Measurements from ENCODE around the gene MIOS.

MIOS gene

DNA sequence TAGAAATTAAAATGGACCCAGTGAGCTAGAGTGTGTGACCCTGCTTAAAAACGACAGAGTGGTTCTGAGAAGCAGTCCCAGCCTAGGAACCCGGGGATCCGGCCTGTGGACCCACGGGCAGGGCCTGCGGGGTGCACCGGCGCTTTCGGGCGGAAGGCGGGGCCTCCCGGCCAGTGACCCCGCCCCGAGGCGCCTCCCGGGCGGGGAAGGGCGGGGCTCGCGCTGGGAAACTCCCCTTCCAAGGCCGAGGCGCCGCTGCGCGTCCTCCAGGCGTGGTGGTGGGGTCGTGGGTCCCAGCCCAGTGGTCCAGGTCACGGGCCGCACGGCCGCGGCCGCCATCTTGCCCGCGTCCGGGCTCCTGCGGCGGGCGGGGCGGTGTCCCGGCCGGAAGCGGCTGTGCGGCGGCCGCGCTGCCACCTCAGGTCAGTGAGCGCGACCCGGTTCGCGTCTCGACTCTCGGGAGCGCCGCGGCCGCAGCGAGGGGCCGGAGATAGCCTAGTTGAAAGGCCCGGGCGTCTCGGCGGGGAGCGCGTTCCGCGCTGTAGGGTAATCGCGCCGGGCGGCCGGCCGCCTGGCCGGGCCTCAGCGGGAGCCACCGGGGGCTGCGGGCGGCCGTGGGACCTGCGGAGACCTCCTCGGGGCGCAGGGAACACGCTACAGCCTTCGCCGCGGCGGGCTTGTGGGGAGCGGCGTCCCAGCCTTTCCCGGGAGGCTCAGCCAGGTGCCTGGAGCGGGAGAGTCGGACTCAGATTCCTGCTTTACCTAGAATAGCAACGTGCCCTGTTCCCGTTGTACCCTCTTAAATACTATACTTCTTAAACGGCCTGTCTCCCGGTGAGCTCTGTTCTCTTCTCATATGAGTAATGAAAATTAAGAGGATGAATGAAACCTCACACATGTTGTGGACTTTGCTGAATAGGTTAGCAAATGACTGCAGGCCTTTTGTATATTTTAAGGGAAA is at the start of gene MIOS:
MIOS (plus strand) TSS at position 234 of the 961 bp plus-strand sequence. CDS start 5,592 bp downstream, outside the sequence.
- DNase-seq, result peak; percentile 87

- no peak for DNase-seq
Measured at GRCh38 chr7:7517754-7518153, 48.9 kb upstream of the MIOS start.

DNA sequence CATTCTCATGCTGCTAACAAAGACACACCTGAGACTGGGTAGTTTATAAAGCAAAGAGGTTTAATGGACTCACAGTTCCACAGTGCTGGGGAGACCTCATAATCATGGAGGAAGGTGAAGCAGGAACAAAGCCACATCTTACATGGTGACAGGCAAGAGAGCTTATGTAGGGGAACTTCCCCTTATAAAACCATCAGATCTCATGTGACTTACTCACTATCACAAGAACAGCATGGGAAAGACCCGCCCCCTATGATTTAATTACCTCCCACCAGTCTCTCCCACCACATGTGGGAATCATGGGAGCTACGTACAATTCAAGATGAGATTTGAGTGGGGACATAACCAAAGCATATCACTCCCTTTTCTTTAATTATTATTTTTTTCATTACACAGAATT is 47.6 kb upstream of the MIOS start:
- DNase-seq, result no peak

GRCh38 chr7:7519528-7519927 is 47.2 kb upstream of the MIOS start:
- no peak for DNase-seq

DNA sequence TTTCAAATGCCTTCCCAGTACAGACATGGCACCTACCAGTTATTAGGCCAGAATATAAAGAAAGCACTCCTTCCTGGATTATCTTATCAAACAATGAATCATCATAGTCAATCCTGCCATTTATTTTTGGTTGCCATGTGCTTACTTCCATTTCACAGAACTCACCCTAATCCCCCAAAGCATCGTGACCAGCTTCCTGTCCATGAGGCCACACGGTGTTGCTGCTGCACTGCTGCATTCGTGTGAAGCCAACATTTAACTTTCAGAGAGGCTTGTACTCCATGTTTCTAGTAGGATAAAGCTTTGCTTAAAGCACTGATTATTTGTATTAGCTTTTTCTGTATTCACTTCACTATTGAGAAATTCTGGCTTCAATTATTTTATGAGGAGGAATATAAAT is 45.4 kb upstream of the MIOS start:
- DNase-seq, result no peak

DNA sequence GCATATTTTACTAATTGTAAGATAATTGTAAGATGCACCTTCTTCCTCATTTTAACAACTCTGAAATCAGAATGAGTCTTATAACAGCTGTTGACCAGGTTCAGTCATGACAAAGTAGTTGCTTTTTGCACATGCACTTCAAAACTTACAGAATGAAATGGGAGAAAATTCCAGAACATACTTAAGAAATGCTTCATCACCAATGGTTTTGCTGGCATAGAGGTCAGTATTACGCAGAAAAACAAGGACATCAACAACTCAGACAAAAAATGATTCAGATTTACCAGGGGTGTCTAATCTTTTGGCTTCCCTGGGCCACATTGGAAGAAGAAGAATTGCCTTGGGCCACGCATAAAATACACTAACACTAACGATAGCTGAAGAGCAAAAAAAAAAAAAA is 44.3 kb upstream of the MIOS start:
- DNase-seq, result no peak

DNA sequence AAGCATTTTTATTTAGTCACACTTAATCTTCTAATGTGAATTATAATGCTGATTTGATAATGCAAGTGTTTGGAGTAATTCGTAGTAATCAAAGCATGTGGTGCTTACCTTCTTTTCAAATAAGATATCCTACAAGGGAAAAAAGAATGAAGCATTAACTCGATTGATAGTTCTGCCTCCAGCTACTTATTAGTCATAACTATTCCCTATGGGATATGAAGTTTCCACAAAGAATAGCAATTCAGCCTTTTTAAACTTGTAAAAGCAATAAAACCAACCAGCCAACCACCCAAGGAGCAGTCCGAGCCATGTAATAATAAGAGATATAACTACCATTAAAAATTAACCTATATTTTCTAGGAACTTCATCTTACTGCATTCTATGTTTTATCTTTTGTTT is 42.6 kb upstream of the MIOS start:
- no peak for DNase-seq

DNA sequence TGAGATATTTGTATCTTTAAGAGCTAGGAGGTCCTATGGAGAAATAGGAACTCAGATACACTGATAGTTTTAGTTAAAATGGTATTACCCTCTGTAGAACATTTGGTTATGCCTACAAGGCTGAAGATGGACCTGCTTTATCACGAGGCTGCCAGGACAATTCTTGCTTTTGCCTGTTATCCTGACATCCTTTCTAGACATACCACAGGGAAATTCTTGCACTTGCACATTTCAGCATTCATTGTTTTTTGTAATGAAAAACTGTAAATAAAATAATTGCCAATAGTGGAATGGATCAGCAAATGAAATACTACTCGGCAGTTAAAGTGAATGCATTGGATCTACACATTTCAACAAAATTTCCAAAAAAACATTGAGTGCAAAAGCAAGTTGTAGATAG is 40.7 kb upstream of the MIOS start:
- DNase-seq, result no peak

DNA sequence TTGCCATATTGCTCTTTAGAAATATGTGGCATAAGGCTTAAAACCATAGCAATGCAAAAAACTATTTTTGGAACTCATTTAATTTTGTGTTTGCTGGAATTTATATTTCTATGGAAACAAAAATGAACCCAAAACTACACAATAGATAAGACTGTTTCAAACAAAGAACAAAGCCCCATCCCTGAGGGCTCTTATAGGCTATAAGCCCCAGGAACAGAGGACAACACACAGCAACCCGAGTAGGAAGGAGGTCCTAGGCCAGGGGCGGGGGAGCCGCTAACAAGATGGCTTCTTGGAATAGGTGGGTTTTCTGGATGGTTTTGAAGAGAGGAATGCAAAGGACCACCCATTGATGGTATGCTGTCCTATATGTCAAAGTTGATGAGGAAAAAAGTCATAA is 39.6 kb upstream of the MIOS start:
- DNase-seq, result no peak

DNA sequence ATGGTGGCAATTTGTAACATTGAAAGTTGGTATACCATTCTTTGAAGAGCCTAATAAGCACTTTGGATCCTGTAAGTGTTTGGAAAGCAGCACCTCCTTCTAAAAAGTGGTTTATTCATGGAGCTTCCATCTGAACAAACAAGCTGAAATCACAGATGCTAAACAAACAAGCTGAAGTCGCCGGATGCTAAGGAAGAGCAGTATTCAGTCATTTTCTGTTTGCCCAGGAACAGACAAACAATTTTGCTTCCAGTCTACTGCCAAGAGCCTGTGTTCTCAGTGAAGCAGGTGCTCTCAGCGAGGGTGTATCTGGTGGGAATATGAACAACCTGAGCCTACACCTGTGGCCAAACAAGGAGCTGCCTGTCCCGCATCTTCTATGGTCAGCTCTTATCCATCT is 37.4 kb upstream of the MIOS start:
- no peak for DNase-seq

DNA sequence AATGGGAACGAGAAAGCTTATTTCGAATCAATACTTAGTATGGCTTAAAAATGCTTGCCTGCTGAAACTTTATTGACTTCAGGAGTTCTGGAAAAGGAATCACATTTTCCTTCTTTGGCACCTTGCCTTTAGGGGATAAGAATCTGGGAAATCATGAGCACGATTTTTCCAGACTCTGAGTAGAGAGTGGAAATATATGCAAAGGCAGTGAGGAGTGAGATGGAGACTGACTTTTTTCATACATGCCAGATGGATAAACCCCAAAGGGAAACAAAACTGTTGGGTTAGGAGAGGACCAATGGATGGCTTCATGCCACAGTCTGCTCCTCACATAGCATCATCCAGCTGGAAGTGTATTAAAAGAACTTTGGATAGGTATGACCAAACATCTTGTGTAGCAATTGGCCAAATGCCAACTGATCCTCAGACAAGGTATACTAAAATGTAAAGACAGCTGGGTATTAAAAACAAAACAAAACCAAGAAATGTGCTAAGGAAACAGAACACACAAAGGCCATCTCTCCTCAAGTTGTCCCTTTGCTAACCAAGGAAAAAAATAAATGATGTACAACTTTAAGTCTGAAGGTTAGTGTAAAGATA is 32.8 kb upstream of the MIOS start:
- no peak for DNase-seq

DNA sequence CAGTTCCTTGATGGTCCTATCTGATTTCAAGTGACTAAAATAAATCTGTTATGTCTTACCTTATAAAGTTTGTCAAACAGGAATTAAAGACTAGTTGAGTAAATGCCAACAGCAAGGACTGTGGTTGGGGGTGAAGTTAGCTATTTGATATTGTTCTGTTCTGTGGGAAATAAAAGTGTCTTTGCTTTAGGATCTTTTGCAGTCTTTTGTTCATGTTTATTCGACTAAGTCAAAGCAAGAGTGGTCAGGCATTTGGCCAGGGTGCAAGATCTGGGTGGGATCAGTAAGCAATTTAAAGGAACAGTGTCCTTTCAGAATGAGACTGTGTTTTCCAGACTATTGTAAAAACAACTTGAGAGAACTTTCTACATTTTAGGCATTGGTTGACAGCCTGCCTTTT is 31.0 kb upstream of the MIOS start, which contains the start of gene COL28A1:
COL28A1 (minus strand) TSS at position 183 of the 400 bp plus-strand sequence. CDS start 2,998 bp downstream, outside the sequence.
- no peak for DNase-seq

GRCh38 chr7:7536396-7537019 is 30.2 kb upstream of the MIOS start:
- no peak for DNase-seq

DNA sequence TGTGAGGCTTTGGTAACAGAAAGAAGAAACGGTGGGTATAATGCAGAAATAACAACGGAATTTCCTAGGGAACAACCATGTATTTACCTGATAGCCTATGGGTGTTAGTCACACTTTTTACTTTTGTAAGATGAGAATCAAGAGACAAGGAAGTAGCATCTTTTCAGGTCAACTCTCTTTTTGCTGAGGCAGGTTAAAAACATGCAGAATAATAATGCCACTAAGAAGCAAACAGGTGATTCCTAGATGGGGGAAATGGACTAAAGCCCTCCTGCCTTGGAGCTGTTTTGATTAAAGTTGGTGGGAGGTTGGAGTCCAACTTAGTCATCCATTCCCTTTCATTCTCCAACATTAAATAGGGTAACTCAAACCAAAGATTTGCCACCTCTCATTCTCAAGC is 29.0 kb upstream of the MIOS start:
- DNase-seq, result no peak

DNA sequence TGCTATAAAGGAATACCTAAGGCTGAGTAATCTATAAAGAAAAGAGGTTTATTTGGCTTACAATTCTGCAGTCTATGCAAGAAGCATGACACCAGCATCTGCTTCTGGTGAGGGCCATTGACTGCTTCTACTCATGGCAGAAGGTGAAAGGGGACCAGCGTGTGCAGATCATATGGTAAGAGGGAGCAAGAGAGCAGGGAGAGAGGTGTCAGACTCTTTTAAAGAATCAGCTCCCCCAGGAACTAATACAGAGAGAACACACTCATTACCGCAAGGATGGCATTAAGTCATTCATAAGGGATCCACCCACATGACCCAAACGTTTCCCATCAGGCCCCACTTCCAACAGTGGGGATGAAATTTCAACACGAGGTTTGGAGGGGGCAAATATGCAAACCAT is 27.5 kb upstream of the MIOS start:
- DNase-seq, result no peak

GRCh38 chr7:7539711-7540110 is 27.0 kb upstream of the MIOS start:
- DNase-seq, result no peak

- DNase-seq, result no peak
Measured at GRCh38 chr7:7542251-7542835, 24.3 kb upstream of the MIOS start.

DNA sequence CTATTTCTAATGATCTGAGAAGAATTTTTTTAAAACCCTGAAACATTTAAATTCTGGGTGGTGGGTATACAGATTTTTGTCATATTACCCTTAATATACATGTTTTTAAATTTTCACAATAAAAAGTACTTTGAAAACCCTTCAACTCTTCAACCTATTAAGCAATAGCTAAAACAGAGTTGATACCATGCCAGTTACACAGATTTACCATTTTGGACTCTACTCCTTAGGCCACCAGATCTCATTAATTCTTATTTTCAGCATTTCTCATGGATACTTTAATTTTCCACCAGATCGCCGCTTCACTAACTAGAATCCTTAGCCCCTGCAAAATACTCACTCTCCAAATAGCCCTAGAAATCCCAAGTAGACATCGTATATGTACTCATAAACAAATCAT is 18.3 kb upstream of the MIOS start:
- DNase-seq, result no peak

GRCh38 chr7:7550663-7551062 is 16.0 kb upstream of the MIOS start:
- DNase-seq, result no peak

DNA sequence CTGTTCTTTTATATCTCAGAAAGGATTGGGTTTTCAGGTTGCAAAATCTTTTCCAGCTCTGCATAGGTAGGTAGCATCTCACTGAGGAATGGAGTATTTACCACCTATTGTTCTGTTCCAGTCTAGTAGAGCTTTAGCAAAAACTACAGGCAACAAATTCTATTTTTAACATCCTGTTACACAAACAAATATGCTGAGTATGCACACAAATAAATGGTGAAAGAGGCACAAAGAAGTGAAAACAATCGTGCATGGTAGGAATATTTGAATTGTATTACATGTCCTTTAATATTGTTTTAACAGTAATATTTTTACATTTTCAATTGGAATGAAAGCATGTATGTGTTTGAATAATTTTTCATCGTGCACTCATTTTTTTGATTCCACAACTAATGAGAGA is 14.5 kb upstream of the MIOS start:
- DNase-seq, result no peak

GRCh38 chr7:7553386-7553785 is 13.3 kb upstream of the MIOS start:
- DNase-seq, result no peak

DNA sequence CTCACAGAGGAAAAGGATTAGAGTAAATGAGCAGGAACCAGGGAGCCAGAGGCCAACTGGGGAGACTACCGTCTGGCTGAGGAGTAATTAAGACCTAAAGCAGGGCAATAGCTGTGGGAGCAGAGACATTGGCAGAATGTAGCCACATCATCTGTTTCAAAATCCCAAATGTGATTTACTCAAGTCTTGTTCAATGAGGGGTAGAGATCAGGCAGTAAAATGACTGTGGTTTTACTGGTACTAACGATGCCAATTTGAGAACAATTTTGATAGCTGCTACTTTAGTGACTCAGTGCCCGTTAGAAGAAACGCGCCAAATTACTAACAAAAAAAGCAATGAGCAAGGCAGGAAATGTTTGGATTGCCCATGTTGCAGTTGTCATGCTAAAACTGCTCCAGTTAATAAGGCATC is 12.7 kb upstream of the MIOS start:
- DNase-seq, result no peak

Data from midbrain (tissue), 1 donor.